Activated T-cell treated with anti-CD3 and anti-CD28 coated beads, Interleukin-2, amount 50 U/mL, for 72 hours (primary cell): Measurements from ENCODE around the gene CNNM3. TPM values are rescaled to one million over a fixed set of nuclear protein-coding genes. Genes with fewer than 3 reads are reported as not detected.
"Not testable (repeated sequence)": the region's sequence is repeated elsewhere in the genome, so short reads cannot be mapped to it uniquely, and the experiment has no call there.

Experiments used
- ATAC-seq, 2 donors: fragments of 150-1000 bp; cut with Tn5 transposase; replicated peaks in 1 of 2; 2 replicates each; pipeline ENCODE4 v1.10.0; 2021; ENCODE audit warnings: moderate library complexity in 2 of 2, mild to moderate bottlenecking in 1 of 2
- DNase-seq, 2 donors: peaks; one replicate each; pipeline ENCODE4 v3.0.0; 2021 to 2022; ENCODE audit warnings: mixed read lengths in 1 of 2
- H3K27ac Mint-ChIP-seq: one replicate; pipeline ENCODE4 v1.8.0; 2022; ENCODE audit warnings: mild to moderate bottlenecking, moderate library complexity, mixed read lengths
- H3K27me3 Mint-ChIP-seq: one replicate; pipeline ENCODE4 v1.8.0; 2022; ENCODE audit warnings: low read depth, mixed read lengths
- H3K36me3 Mint-ChIP-seq, 2 donors: one replicate each; pipeline ENCODE4 v1.8.0; 2022; ENCODE audit warnings: mixed read lengths in 2 of 2, mild to moderate bottlenecking in 1 of 2; ENCODE audit not compliant: insufficient read depth in 2 of 2
- H3K4me1 Mint-ChIP-seq: one replicate; pipeline ENCODE4 v1.8.0; 2022; ENCODE audit warnings: low read depth, mixed read lengths
- H3K4me3 Mint-ChIP-seq, 2 donors: one replicate each; pipeline ENCODE4 v1.8.0; 2022; ENCODE audit warnings: mild to moderate bottlenecking in 2 of 2, mixed read lengths in 2 of 2, moderate library complexity in 2 of 2
- H3K9me3 Mint-ChIP-seq, 2 donors: one replicate each; pipeline ENCODE4 v1.8.0; 2022; ENCODE audit warnings: mixed read lengths in 2 of 2
- total RNA-seq, 2 donors: library from RNA; stranded (reverse); gene quantifications; one replicate each; pipeline ENCODE4 v1.2.3, GENCODE V29; 2022

The CNNM3 gene
- total RNA-seq, 2 donors from 2014 or later, result 20.7 to 27.9 TPM

- Mint-ChIP-seq H3K4me3 (no peak overlapping the region), H3K27ac (no peak overlapping the region), H3K27me3 (no peaks in the 10 kb centered on the region), H3K9me3 (no peaks in the 10 kb centered on the region), H3K4me1 (peaks cover 10% of the 10 kb centered on the region), H3K36me3 (no peaks in the 10 kb centered on the region)
- DNase-seq (no peak), ATAC-seq (no peak)
These were observed 27.4 kb upstream of the CNNM3 start for GRCh38 chr2:96788442-96789244.

GRCh38 chr2:96789245-96789617 is 26.8 kb upstream of the CNNM3 start:
- Mint-ChIP-seq H3K36me3 (no peaks in the 10 kb centered on the region), H3K27me3 (no peaks in the 10 kb centered on the region), H3K4me3 (no peak overlapping the region), H3K27ac (no peak overlapping the region), H3K4me1 (peaks cover 10% of the 10 kb centered on the region), H3K9me3 (no peaks in the 10 kb centered on the region)
- DNase-seq, result no peak
- no peak for ATAC-seq

GRCh38 chr2:96792772-96793749 is 23.0 kb upstream of the CNNM3 start:
- H3K4me1 Mint-ChIP-seq, result no peaks in the 10 kb centered on the region

GRCh38 chr2:96795076-96795475 is 21.0 kb upstream of the CNNM3 start:
- no peaks in the 10 kb centered on the region for H3K36me3 Mint-ChIP-seq
- H3K27me3 Mint-ChIP-seq, result no peaks in the 10 kb centered on the region
- no peak overlapping the region for H3K4me3 Mint-ChIP-seq
- DNase-seq, result no peak
- no peaks in the 10 kb centered on the region for H3K9me3 Mint-ChIP-seq
- no peaks in the 10 kb centered on the region for H3K4me1 Mint-ChIP-seq
- H3K27ac Mint-ChIP-seq, result no peak overlapping the region
- ATAC-seq, result no peak

More at GRCh38 chr2:96792772-96793749, 23.0 kb upstream of the CNNM3 start:
- Mint-ChIP-seq H3K27ac (no peak overlapping the region), H3K9me3 (no peaks in the 10 kb centered on the region), H3K4me3 (no peak overlapping the region), H3K27me3 (no peaks in the 10 kb centered on the region), H3K36me3 (no peaks in the 10 kb centered on the region)
- DNase-seq (no peak), ATAC-seq (no peak)

- not testable (repeated sequence) for H3K4me3 Mint-ChIP-seq, ATAC-seq, H3K27ac Mint-ChIP-seq
These were observed 19.6 kb upstream of the CNNM3 start for GRCh38 chr2:96796497-96796896.

DNA sequence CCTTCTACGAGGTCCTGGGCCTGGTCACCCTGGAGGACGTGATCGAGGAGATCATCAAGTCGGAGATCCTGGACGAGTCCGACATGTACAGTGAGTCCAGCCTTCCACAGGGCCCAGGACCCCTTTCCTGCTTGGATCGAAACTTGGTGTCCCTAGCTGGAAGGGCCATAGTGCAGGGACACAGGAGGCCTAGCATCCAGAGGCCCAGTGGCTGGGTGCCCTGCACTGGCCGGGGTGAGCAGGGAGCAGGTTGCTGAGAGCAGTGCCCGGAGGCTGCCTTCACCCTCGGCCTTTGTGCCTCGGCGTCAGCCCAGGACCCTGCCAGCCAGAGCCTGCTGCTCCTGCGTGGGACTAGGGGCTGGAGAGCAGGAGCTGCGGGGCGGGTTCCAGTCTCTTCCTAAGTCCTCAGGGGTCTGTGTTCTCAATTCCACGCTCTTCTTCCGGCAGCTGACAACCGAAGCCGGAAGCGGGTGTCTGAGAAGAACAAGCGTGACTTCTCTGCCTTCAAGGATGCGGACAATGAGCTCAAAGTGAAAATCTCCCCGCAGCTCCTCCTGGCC is 18.9 kb upstream of the CNNM3 start:
- Mint-ChIP-seq H3K36me3 (no peaks in the 10 kb centered on the region), H3K27ac (no peak overlapping the region), H3K4me1 (no peaks in the 10 kb centered on the region), H3K4me3 (no peak overlapping the region), H3K27me3 (no peaks in the 10 kb centered on the region), H3K9me3 (no peaks in the 10 kb centered on the region)
- DNase-seq (no peak), ATAC-seq (no peak)

More at GRCh38 chr2:96796497-96796896, 19.6 kb upstream of the CNNM3 start:
- H3K27me3 Mint-ChIP-seq, H3K9me3 Mint-ChIP-seq, H3K4me1 Mint-ChIP-seq, DNase-seq, H3K36me3 Mint-ChIP-seq: not testable (repeated sequence)

DNA sequence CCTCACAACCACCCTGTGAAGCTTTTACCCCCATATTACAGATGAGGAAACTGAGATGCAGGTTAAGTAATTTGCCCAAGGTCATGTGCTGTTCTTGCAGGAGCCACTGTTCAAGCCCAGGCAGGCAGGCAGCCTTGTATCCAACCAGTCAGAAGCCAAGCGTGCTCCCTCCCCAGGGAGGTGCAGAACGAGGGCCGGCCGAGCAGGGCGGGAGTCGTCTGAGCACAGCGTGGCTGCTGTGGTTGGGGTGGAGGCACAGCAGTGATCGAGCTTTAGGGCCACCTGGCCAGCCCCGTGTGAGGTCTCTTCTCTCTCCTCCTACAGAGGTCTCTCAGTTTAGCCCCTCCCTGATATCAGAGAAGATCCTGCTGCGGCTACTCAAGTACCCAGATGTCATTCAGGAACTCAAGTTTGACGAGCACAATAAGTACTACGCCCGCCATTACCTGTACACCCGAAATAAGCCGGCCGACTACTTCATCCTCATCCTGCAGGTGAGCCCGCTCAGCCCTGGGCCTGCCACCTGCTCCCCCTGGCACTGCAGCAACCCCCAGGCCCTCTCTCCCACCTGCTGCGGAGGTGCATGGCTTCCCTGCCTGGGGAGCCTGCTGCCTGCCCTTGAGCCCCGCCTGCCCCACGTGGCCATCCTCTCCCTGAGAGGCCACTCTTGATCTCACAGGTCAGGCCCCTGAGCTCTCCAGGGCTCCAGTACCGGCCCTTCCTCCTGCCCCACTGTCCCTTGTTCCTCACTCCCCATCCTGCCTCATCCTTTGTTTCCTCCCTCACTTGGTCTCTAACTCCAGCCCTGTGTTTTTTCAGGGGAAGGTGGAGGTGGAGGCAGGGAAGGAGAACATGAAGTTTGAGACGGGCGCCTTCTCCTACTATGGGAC is 17.1 kb upstream of the CNNM3 start:
- DNase-seq (no peak), ATAC-seq (no peak)
- Mint-ChIP-seq H3K27me3 (no peaks in the 10 kb centered on the region), H3K4me3 (no peak overlapping the region), H3K27ac (no peak overlapping the region), H3K9me3 (no peaks in the 10 kb centered on the region), H3K36me3 (no peaks in the 10 kb centered on the region), H3K4me1 (no peaks in the 10 kb centered on the region)

DNA sequence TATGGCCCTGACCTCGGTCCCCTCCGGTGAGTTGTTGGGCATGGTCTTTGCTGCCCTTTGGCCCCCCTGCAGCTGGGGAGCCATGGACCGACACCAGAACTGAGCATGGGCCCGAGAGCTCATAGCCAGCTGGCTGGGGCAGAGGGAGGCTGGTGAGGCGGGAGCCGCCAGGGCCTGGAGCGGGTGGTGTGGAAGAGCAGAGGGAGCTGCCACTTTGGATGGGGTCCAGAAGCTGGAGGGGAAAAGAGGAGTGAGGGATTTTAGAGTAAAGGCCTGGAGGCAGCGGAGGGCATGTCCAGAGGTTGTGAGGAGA is 16.5 kb upstream of the CNNM3 start:
- no peaks in the 10 kb centered on the region for H3K9me3 Mint-ChIP-seq
- DNase-seq (no peak), ATAC-seq (no peak)
- no peak overlapping the region for H3K4me3 Mint-ChIP-seq
- H3K4me1 Mint-ChIP-seq, result no peaks in the 10 kb centered on the region
- H3K27ac Mint-ChIP-seq, result no peak overlapping the region
- no peaks in the 10 kb centered on the region for H3K36me3 Mint-ChIP-seq
- H3K27me3 Mint-ChIP-seq, result no peaks in the 10 kb centered on the region

DNA sequence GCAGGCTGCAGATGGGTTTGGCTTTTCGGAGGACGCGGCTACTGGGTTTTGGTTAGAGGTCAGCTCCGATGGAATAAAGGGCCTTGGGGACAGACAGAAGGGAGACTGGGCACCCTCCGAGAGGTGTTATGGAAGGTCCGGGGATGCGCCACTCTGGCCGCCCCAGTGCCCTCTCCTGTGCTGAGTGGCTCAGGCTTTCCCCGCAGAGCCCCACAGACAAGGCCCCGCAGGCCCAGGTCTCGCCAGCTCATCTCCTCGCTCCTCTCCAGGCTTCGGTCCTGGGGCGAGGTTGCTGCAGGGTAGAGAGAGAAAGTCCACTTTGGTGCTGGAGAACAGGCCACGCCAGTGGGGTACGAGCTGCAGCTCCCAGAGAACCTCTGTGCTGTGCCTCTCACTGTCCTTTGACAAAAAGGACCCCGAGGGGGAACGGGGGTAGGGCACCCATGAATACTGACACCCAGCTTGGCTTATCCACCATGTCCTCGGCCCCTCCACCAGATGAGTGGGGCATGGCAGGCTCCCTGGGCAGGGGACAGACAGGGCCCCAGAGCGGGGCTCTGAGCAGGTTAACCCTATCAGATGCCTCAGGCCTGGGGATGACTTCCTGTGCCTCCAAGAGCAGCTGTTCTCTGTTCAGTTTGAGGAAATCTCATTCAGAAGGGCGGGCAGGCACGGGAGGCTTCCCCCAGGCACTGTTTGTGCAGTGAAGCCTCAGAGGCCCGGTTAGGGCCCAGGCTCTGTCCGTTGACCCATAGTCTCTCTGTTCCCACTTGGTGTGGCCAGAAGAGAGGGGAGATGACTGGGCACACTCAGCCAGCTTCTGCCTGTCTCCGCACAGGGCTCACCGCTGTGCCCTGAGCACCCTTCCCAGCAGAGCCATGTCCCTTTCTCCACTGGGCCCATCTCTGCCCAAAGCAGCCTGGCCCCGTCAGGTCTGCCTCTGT is 15.7 kb upstream of the CNNM3 start:
- H3K9me3 Mint-ChIP-seq, result no peaks in the 10 kb centered on the region
- H3K27ac Mint-ChIP-seq, result no peak overlapping the region
- DNase-seq (no peak), ATAC-seq (peak; percentile 15 to 28)
- H3K36me3 Mint-ChIP-seq, result no peaks in the 10 kb centered on the region
- no peaks in the 10 kb centered on the region for H3K4me1 Mint-ChIP-seq
- H3K4me3 Mint-ChIP-seq, result no peak overlapping the region
- H3K27me3 Mint-ChIP-seq, result no peaks in the 10 kb centered on the region

- DNase-seq, result peak; percentile 78 to 79
- Mint-ChIP-seq H3K9me3 (no peaks in the 10 kb centered on the region), H3K36me3 (no peaks in the 10 kb centered on the region), H3K27me3 (no peaks in the 10 kb centered on the region), H3K27ac (no peak overlapping the region), H3K4me3 (no peak overlapping the region), H3K4me1 (peaks cover 2% of the 10 kb centered on the region)
- peak; percentile 86 to 91 for ATAC-seq
These were observed 14.9 kb upstream of the CNNM3 start for GRCh38 chr2:96801005-96801785.

DNA sequence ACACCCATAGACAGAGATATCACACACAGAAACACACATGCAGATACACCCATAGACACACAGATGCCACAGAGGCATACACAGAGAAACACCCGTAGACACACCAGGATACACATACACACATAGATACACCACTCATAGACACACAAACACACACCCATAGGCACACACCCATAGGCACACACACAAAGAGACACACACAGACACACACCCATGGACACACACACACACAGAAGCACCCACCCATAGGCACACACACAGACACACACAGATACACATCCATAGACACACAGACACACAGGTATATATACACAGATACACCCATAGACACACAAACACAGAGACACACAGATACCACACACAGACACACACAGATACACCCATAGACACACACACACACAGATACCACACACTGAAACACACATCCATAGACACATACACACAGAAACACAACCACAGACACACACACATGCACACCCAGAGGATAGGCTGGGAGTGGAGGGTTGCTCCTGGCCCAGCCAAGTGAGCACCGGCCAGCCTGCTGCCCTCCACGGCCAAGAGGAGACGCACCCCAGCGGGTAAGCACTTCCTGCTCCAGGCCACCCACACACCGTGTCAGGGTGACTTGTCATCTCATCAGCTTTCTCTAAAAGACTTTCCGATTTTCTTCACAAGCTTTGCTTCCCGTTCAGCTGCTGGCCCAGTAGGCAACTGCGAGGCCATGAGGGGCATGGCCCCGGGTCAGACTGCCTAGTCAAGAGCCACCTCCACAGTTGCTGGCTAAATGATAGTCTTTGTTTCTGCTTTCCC is 14.1 kb upstream of the CNNM3 start:
- Mint-ChIP-seq H3K36me3 (no peaks in the 10 kb centered on the region), H3K4me3 (no peak overlapping the region), H3K27ac (no peak overlapping the region), H3K27me3 (no peaks in the 10 kb centered on the region), H3K9me3 (no peaks in the 10 kb centered on the region), H3K4me1 (peaks cover 10% of the 10 kb centered on the region)
- DNase-seq (peak; percentile 52 to 70), ATAC-seq (peak; percentile 65 to 84)
